ENCODE measurements around the gene SLC17A7. TPM values are rescaled to one million over a fixed set of nuclear protein-coding genes. Genes with fewer than 3 reads are reported as not detected.

Gene SLC17A7
- total RNA-seq, 1 experiment from 2014 or later = 1.6 TPM

GRCh38 chr19:49383599-49383998 lies 57.7 kb downstream of the SLC17A7 start (continued):
- TF ChIP-seq ZNF423 (CRISPR knock-in tag; IDR thresholded peaks at IDR 0.05) (no peak), TEAD1 (CRISPR knock-in tag; IDR thresholded peaks at IDR 0.05) (no peak), SMAD3 (CRISPR knock-in tag; IDR thresholded peaks at IDR 0.05; ENCODE audit: borderline replicate concordance) (no peak), FOXP4 (CRISPR knock-in tag; IDR thresholded peaks at IDR 0.05) (no peak), IRF1 (CRISPR knock-in tag; IDR thresholded peaks at IDR 0.05) (no peak), FOXJ3 (CRISPR knock-in tag; IDR thresholded peaks at IDR 0.05; ENCODE audit: borderline replicate concordance) (no peak)

GRCh38 chr19:49382639-49383038 lies 58.7 kb downstream of the SLC17A7 start:
- TF ChIP-seq ZNF423 (CRISPR knock-in tag; IDR thresholded peaks at IDR 0.05) = no peak
- TF ChIP-seq E2F5 (CRISPR knock-in tag; IDR thresholded peaks at IDR 0.05) = no peak
- TF ChIP-seq FOXP4 (CRISPR knock-in tag; IDR thresholded peaks at IDR 0.05) = no peak
- TF ChIP-seq RELA (CRISPR knock-in tag; IDR thresholded peaks at IDR 0.05; ENCODE audit: borderline replicate concordance) = no peak
- no peak for TF ChIP-seq ZNF281 (CRISPR knock-in tag; IDR thresholded peaks at IDR 0.05)
- no peak for TF ChIP-seq ZSCAN18 (CRISPR knock-in tag; IDR thresholded peaks at IDR 0.05)
- no peak for TF ChIP-seq KAT7 (CRISPR knock-in tag; IDR thresholded peaks at IDR 0.05; ENCODE audit: borderline replicate concordance)
- H3K4me3 Mint-ChIP-seq = no peak overlapping the region
- CTCF ChIA-PET = interaction anchor here (1.4 kb wide), 1 partner anchor 93 kb away, joined by 4 read pairs; no protein-coding TSS in a partner anchor

GRCh38 chr19:49380391-49380790 lies 60.9 kb downstream of the SLC17A7 start:
- H3K27me3 Mint-ChIP-seq (ENCODE audit: low read depth) = peaks cover 24% of the 10 kb centered on the region
- peaks cover 18% of the 10 kb centered on the region for H3K9me3 Mint-ChIP-seq
- DNase-seq (ENCODE audit: low spot score) = no peak
- no peaks in the 10 kb centered on the region for H3K4me1 Mint-ChIP-seq
- H3K27ac Mint-ChIP-seq = no peak overlapping the region
- ATAC-seq = no peak
- ChIA-PET CTCF (no interaction called here), POLR2A (no interaction called here)
- H3K4me3 Mint-ChIP-seq = no peak overlapping the region
- peaks cover 2% of the 10 kb centered on the region; the same call in 1 of the 2 replicates for H3K36me3 Mint-ChIP-seq
- TF ChIP-seq E2F4 (CRISPR knock-in tag; IDR thresholded peaks at IDR 0.05; ENCODE audit: borderline replicate concordance, low read depth) = no peak
- TF ChIP-seq NFE2L1 (CRISPR knock-in tag; IDR thresholded peaks at IDR 0.05) = no peak
- TF ChIP-seq CREB1 (CRISPR knock-in tag; IDR thresholded peaks at IDR 0.05) = no peak
- no peak for TF ChIP-seq ZNF671 (CRISPR knock-in tag; IDR thresholded peaks at IDR 0.05)
- no peak for TF ChIP-seq STAT6 (CRISPR knock-in tag; conservative IDR thresholded peaks at IDR 0.05; ENCODE audit: low read depth)

More at GRCh38 chr19:49382639-49383038, 58.7 kb downstream of the SLC17A7 start:
- no peak for DNase-seq (ENCODE audit: low spot score)
- Mint-ChIP-seq H3K9me3 (peaks cover 18% of the 10 kb centered on the region), H3K27me3 (ENCODE audit: low read depth) (peaks cover 14% of the 10 kb centered on the region), H3K4me1 (no peaks in the 10 kb centered on the region; the same call in 1 of the 2 replicates), H3K27ac (no peak overlapping the region), H3K36me3 (peaks cover 2% of the 10 kb centered on the region; the same call in 1 of the 2 replicates)
- POLR2A ChIA-PET = no interaction called here
- no peak for ATAC-seq

Data from WTC11 (cell line).